Posterior vena cava (tissue), 2 donors: Measurements from ENCODE around the gene WDR62. TPM values are rescaled to one million over a fixed set of nuclear protein-coding genes. Genes with fewer than 3 reads are reported as not detected.

Experiments
- DNase-seq: peaks from one replicate; pipeline ENCODE4 v3.0.0-alpha.2; 2020; ENCODE audit warnings: low spot score
- intact Hi-C, 2 donors: fragments of 100-400 bp; cut with DNase I; formaldehyde crosslinking; loops; one replicate each; pipeline versions ENCODE4 v1.14.1 to v1.14.2; 2022 to 2023
- total RNA-seq, 2 donors: library from RNA; stranded (reverse); fragmentation: NEBNext Ultra II Directional; extraction: Animal tissue kit (Norgen Biotek cat#: 25700); gene quantifications; one replicate each; pipeline ENCODE4 v1.2.1, GENCODE V29; 2021
- donor health status: DM: yes; HTN: yes; CAD: no.
- donor health status: DM: yes; HTN: yes; CAD: no.

The WDR62 gene
- total RNA-seq, 2 donors from 2014 or later, result 0.37 to 0.71 TPM

DNA sequence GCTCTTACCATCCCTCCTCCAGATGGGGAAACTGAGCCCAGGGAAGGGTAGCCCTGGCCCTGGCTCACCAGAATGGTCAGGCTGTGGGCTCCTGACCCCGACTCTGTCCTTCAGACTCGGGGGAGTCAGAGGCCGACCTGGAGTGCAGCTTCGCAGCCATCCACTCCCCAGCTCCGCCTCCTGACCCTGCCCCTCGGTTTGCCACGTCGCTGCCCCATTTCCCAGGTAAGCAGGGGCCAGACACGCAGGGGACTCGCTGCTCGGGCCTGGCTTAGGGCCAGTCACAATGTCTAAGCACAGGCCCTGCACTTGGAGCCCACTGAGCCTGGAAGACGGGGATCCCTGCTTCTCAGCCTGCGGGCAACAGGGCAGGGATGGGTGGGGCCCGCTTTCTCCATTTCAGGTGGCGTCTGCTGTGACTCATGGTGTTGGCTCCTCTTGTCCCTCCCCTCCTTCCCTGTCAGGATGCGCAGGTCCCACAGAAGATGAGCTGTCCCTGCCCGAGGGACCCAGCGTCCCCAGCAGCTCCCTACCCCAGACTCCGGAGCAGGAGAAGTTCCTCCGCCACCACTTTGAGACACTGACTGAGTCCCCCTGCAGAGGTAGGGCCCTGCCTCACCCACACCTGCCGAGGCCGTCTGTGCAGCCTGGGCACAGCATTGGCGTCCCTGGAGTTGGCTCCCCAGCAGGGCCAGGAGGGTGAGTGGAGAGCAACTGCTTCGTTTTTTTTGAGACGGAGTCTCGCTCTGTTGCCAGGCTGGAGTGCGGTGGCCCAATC is 47.0 kb downstream of the WDR62 start:
- intact Hi-C loops, result no loop called here
- no peak for DNase-seq

- intact Hi-C loops, result no loop called here
- DNase-seq, result no peak
Observed at GRCh38 chr19:36103040-36103626, 48.4 kb downstream of the WDR62 start.

GRCh38 chr19:36103842-36104552 is 49.3 kb downstream of the WDR62 start:
- no peak for DNase-seq
- intact Hi-C loops, result no loop called here

DNA sequence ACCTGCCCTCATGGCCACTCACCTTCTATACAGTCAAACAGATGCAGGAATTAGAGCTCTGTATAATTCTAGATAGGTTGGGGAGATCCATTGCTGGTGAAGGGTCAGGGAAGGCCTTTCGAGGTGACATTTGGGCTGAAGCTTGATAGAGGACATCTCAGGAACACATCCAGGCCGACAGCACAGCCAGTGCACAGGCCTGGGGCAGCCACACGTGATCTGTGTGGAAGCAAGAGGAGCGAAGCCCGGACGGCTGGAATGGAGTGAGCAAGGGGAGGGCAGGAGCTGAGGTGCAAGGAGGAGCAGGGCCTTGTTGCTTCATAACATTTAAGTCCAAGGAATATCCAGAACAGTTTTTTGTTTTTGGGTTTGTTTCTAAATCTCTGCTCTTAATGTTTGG is 51.7 kb downstream of the WDR62 start:
- DNase-seq, result no peak
- intact Hi-C loops, result no loop called here

DNA sequence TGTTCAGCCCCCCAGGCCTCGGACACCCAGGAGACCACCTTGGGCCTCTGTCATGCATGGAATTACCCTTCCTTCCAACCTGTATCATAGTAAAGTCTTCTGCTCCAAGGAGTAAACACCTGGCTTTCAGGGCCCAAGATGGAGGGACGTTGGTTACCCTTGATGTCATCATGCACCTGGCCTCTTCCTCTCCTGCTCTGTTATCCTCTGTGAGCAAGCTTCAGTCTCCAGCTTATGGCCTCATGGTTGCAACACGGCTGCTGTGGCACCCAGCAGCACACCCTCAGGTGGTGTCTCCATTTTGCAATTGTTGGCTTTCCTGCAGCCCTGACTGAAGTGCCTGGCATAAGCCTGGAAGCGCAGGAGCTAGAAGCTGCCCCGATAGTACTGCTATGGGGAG is 52.3 kb downstream of the WDR62 start:
- intact Hi-C loops, result no loop called here

GRCh38 chr19:36108684-36109083 is 54.0 kb downstream of the WDR62 start:
- intact Hi-C loops, result loop anchor here in 1 of 2 donors (1.0 kb wide), 1 partner anchor 134 kb away; no protein-coding TSS in a partner anchor

More for the DNA sequence above, 52.3 kb downstream of the WDR62 start:
- DNase-seq, result no peak

GRCh38 chr19:36110487-36111199 is 55.9 kb downstream of the WDR62 start, which contains the start of gene OVOL3:
OVOL3 (plus strand) TSS chr19:36111143; CDS start chr19:36111203, 60 bp downstream.
- intact Hi-C loops, result loop anchor here in 1 of 2 donors (5.0 kb wide), 1 partner anchor 53 kb away; no protein-coding TSS in a partner anchor

More at GRCh38 chr19:36108684-36109083, 54.0 kb downstream of the WDR62 start:
- DNase-seq, result no peak

DNA sequence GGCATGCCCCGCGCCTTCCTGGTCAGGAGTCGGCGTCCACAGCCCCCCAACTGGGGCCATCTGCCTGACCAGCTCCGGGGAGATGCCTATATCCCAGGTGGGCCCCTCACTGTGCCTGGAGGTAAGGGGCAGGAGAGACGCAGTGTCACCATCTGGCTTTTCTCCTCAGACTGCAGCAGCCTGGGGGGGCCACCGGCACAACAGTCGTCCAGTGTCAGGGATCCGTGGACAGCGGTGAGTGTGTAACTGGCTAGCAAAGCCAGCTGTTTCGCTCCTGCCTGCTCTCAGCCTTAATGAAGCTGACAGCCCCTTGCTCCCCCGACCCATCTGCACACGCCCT is 56.5 kb downstream of the WDR62 start:
- intact Hi-C loops, result loop anchor here in 1 of 2 donors (5.0 kb wide), 1 partner anchor 54 kb away; no protein-coding TSS in a partner anchor

More at GRCh38 chr19:36110487-36111199, 55.9 kb downstream of the WDR62 start, which contains the start of gene OVOL3:
- no peak for DNase-seq

DNA sequence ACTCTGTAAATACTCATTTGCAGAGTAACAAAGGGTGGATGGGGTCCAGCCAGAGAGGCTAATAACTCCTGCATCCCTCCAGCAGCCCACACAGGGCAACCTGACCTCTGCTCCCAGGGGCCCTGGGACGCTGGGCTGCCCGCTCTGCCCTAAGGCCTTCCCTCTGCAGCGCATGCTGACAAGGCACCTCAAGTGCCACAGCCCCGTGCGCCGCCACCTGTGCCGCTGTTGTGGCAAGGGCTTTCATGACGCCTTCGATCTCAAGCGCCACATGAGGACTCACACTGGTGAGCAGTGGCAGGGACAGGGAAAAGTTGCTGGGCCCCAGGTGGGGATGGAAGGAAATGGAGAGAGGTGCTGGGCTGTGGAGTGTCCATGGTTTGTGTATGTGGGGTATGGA is 58.0 kb downstream of the WDR62 start:
- intact Hi-C loops, result loop anchor here in 1 of 2 donors (5.0 kb wide), 1 partner anchor 55 kb away; no protein-coding TSS in a partner anchor

More for the DNA sequence above, 56.5 kb downstream of the WDR62 start:
- DNase-seq, result no peak

DNA sequence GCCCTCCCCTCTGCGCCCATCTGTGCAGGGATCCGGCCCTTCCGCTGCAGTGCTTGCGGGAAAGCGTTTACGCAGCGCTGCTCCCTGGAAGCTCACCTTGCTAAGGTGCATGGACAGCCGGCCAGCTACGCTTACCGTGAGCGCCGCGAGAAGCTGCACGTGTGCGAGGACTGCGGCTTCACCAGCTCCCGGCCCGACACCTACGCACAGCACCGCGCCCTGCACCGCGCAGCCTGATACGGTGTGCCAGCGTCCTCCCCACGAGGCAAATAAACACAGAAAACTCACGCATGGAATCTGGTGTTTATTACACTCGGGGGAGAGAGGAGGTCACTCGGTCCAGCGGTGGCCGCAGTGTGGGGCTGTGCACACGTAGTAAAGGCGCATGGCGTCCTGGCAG is 58.7 kb downstream of the WDR62 start:
- no peak for DNase-seq
- intact Hi-C loops, result loop anchor here in 1 of 2 donors (5.0 kb wide), 1 partner anchor 56 kb away; no protein-coding TSS in a partner anchor

More for the DNA sequence above, 58.0 kb downstream of the WDR62 start:
- no peak for DNase-seq

DNA sequence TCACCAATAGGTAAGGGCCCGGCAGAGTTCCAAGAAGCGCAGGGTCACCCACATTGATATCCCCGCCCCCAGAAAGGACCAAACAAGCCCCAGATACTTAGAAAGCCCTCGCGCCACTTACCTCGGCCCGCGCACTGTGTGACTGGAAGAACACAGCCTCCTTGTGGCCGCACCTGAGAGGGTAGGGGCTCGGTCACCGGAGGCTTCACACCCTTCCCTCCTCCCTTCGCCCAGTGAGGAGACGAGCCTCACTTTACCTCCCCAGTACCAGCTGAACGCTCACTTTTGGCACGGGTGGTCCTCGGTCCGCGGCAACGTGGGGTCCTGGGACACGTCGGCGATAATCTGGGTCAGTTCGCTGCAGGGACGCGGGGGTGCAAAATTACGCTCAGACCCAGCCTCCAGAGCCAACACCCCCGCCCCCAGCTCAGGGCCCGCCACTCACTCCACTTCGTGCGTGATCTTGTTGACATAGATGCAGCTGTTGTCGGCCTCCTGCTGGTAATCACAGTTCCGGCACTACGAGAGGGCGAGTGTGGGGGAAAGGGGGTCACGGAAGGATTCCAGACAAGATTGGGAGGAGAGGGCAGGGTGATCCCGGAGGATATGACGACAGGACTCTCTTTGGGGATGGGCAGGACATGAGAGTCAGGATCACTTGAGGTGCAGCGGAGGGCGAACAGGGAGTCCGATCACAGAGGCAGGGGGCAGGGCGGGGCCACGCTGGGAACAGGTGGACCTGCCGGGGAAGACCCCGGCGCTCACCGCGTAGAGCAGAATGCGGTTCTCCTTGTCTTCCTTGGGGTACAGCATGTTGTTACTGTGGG is 59.4 kb downstream of the WDR62 start:
- DNase-seq, result no peak
- intact Hi-C loops, result loop anchor here in 1 of 2 donors (5.0 kb wide), 1 partner anchor 57 kb away; no protein-coding TSS in a partner anchor

DNA sequence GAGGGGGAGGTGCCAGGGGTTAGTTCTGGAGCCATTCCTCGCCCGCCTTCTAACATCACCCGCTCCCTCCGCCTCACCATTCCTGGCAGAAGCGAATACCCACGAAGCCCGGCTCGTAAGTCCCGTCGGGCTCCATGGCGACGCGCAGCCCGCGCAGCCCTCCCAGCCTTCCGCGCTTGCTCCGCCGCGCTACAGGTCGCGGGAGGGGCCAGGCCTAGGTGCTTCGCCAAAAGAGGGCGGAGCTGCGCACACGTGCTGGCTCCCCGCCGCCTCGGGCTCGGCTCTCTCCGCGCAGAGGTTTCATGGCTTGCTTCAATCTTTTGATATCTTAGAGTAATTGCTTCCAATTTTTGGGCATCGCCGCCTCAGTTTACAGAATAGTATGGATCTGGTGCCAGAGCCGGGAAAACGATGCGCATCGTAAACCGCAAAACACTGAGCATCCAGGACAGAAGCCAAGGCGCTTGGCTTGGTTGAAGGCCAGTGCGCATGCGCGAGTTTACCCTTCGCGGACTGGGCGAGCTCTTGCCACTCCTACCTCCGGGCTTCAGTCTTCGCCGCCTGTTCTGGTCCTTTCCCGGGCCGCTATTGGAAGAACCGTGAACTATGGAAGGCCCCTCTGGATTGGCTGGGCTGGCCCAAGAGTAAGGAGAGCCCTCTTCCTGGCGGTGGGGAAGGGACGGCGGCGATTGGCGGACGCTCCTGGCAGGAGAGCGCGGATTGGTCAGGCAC is 60.2 kb downstream of the WDR62 start, which contains the start of gene POLR2I:
Gene POLR2I (minus strand): TSS at position 155 of the 732 bp plus-strand sequence. CDS start 19 bp downstream, at position 136.
- intact Hi-C loops, result loop anchor here in 1 of 2 donors (5.0 kb wide), 1 partner anchor 58 kb away; no protein-coding TSS in a partner anchor

DNA sequence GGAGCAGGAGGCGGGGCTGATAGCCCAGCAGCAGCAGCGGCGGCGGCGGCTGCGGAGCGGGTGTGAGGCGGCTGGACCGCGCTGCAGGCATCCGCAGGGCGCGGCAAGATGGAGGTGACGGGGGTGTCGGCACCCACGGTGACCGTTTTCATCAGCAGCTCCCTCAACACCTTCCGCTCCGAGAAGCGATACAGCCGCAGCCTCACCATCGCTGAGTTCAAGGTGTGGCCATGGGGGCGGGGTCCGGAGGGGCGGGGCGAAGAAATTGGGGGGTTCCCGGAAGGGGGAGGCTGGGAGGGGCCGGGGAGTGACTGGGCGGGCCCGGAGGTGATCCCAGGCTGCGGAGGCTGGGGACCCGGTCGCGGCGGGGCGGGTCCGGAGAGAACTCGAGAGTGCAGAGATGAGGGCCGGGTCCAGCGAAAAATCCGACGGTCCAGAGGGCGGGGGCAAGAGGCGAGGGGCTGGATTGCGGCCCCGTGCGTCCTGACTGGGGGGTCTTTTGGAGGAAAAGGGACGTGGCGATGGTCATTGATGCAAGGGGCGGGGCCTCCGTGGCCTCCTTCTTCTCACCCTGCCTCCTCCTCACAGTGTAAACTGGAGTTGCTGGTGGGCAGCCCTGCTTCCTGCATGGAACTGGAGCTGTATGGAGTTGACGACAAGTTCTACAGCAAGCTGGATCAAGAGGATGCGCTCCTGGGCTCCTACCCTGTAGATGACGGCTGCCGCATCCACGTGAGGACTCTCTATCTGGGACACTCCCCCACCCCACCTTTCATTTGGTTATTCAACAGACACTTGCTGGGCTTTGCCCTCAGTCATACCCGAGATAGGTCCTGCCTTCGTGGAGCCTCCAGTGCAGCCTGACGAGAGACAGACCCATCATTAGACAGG is 61.0 kb downstream of the WDR62 start, which contains the start of gene TBCB:
Gene TBCB (plus strand): TSS at position 16 of the 891 bp plus-strand sequence. CDS start 93 bp downstream, at position 109.
- intact Hi-C loops, result no loop called here
- peak; percentile 94 for DNase-seq

More for the DNA sequence above, 60.2 kb downstream of the WDR62 start, which contains the start of gene POLR2I:
- peak; percentile 100 for DNase-seq

GRCh38 chr19:36116344-36116637 is 61.6 kb downstream of the WDR62 start:
- DNase-seq, result no peak
- intact Hi-C loops, result no loop called here

DNA sequence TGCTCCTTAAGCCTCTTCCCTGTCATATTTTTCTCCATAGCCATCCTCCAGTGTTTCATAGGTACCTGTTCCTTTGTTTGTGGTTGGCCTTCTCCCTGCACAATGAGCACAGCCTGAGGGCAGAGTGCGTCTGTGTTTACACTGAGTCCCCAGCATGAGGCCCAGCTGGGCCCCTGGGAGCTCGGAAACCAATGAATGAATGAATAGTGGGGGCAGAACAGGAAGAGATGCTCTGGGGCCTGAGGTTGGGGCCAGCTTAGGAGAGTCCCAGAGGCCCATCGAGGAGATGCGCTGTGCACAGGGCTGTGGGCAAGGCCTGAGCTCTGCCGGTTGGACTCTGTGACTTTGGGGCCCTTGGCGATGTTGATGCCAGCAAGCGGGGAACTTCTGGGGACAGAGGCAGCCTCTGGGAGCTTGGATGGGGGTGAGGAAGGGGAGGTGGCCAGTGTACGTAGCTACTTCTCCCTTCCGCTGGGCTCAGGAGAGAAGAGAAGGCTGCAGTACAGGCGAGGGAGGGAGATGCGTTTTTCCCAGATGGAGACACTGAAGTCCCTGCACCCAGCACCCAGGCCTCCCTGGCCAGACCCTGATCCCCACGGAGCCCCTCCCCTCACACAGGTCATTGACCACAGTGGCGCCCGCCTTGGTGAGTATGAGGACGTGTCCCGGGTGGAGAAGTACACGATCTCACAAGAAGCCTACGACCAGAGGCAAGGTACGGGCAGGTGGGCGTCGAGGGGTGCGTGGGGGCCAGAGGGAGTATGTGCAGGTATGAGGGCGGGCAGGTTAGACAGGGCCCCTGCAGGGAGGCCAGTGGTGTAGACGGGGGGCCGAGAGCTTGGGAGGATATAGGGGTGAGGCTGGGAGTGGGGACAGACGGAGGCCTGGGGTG is 65.6 kb downstream of the WDR62 start:
- intact Hi-C loops, result no loop called here
- DNase-seq, result no peak
